NCI-H187 (cell line): Measurements from ENCODE around the gene HARS2.
"Not testable (repeated sequence)": the region's sequence is repeated elsewhere in the genome, so short reads cannot be mapped to it uniquely, and the experiment has no call there.

Experiments
- DNase-seq, 2 experiments: peaks; one replicate each; lab custom pipeline; 2025; lab: John Stamatoyannopoulos, UW

The HARS2 gene, protein sequence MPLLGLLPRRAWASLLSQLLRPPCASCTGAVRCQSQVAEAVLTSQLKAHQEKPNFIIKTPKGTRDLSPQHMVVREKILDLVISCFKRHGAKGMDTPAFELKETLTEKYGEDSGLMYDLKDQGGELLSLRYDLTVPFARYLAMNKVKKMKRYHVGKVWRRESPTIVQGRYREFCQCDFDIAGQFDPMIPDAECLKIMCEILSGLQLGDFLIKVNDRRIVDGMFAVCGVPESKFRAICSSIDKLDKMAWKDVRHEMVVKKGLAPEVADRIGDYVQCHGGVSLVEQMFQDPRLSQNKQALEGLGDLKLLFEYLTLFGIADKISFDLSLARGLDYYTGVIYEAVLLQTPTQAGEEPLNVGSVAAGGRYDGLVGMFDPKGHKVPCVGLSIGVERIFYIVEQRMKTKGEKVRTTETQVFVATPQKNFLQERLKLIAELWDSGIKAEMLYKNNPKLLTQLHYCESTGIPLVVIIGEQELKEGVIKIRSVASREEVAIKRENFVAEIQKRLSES

DNA sequence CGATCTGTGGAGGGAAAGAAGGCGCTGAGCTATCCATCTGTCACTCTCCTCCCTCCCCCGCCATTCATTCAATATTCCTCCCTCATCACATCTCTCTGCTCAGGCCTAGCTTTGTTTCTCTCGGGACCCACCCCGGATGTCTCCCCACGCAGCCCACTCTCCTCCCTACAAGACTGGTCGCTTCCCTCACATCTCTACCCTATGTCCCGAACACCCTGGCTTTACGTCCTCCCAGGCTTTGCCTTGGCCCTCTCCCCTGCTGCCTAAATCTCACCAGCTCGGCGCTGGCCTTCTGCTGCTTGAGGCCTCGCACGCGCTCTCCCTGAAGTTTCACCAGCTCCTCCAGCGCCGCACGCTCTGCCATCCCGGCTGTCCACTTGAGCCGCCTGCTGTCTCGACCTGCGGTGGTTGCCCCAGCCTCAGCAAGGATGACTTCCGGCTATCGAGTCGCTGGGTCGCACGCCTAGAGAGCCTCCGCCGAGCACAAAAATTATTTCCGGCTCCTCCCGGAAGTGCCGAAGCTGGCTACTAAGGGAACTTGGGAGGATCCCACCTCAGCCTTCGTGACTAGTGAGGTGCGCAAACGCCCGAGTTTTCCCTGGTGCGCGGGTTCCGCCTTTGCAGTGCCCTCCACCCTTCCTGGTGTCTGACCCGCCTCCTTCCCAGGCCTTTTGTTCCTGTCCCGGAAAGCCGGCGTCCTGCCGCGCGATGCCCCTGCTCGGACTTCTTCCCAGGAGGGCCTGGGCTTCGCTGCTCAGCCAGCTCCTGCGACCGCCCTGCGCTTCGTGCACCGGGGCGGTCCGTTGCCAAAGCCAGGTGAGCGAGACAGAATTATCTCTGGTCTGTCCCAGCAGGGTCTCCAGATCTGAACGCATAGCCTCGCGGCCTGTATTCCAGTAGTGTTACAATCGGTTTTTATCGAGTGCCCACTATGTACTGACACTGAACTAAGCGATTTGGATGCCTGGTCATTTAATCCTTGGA is at the start of gene HARS2, which contains the start of gene HARS1:
Gene HARS2, plus strand, starts transcription at position 515 of the 984 bp plus-strand sequence. Its CDS starts 194 bp downstream, at position 709.
Gene HARS1, minus strand, starts transcription at position 430 of the 984 bp plus-strand sequence. Its CDS starts 66 bp downstream, at position 364.
- peak; percentile 72 to 76 for DNase-seq

DNA sequence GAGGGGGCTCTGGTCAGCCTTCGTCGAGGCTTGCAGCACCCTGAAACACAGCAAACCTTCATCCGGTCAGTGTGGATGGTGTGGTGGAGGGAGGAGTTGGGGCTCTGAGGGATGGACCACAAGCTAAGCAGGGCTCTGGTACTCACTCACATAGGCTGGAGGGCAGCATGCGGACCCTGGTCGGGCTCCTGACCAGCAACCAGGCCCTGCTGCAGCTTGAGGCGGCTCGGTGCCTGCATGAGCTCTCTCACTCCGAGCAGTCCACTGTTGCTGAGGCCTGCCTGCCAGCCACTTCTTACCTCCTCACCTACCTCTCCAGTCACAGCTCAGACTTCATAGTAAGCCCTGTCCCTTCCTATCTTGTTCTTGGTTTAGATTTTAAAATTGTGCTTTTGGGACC is 49.5 kb upstream of the HARS2 start:
- no peak for DNase-seq

DNA sequence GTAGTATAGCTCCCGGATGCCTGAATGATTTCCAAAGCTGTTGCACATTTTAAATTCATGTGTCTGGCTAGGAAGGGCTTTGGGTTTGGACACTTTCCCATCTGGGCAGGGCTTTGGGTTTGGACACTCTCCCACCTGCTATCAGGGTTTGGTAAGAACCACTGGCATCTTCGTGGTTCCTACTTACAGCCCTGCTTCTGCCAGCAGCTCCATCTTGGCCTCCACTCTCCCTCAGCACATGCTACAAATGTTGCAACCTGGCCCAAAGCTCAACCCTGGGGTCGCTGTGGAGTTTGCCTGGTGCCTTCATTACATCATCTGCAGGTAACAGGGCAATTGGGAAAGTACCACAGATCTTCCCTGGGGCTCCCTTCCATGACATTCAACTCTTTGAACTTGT is 48.5 kb upstream of the HARS2 start:
- no peak for DNase-seq

GRCh38 chr5:140647042-140647419 is 44.2 kb upstream of the HARS2 start:
- no peak for DNase-seq

- no peak for DNase-seq
Observed at GRCh38 chr5:140658870-140659269, 32.4 kb upstream of the HARS2 start.

DNA sequence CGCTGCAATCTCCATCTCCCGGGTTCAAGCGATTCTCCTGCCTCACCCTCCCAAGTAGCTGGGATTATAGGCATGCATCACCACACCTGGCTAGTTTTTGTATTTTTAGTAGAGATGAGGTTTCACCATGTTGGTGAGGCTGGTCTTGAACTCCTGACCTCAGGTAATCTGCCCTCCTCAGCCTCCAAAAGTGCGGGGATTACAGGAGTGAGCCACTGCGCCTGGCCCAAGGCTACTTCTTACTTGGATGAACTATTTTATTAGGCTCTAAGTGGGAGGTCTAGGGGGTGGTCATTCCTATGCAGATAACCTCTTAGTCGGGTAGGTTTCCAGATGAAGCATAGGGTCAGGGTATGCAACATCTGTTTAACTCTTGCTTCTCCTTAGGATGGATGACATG is 30.9 kb upstream of the HARS2 start:
- DNase-seq: not testable (repeated sequence)

GRCh38 chr5:140664030-140664358 is 27.3 kb upstream of the HARS2 start:
- DNase-seq: no peak

- DNase-seq: peak; percentile 83 to 86
Observed at GRCh38 chr5:140664359-140665119, 26.7 kb upstream of the HARS2 start, which contains the start of gene WDR55. WDR55 (plus strand) TSS chr5:140664904; CDS start chr5:140664913, 9 bp downstream.

- DNase-seq: not testable (repeated sequence)
Observed at GRCh38 chr5:140671035-140671434, 20.2 kb upstream of the HARS2 start.

DNA sequence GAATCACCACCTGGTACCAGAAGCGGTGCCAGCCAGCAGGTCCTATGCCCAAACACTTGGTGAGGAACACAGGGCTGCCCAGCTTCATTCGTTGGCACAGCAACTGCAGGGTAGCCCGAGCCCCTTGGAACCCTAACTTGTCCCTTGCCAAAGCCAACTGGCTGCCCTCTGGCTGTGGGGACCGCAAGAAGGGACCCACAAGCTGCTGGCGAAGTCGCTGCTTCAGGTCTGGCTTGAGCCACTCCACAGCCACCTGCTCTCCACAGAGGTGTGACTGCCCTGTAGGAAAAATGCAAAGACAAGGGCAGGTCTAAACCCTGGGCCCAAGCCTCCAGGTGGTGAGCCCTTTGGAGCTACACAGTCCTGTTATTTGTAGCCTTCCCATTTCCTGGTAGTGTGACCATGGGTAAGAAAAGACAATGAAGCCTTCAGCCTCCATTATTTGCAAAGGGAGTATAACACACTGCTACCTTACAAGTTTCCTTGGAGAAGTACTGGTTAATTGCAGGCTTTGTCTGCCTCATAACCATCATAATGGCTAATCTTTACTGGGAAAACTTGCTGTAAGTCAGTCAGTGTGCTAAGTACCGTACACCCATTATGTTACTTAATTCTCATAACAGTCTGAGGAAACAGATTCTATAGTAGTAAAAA is 19.7 kb upstream of the HARS2 start:
- no peak for DNase-seq

DNA sequence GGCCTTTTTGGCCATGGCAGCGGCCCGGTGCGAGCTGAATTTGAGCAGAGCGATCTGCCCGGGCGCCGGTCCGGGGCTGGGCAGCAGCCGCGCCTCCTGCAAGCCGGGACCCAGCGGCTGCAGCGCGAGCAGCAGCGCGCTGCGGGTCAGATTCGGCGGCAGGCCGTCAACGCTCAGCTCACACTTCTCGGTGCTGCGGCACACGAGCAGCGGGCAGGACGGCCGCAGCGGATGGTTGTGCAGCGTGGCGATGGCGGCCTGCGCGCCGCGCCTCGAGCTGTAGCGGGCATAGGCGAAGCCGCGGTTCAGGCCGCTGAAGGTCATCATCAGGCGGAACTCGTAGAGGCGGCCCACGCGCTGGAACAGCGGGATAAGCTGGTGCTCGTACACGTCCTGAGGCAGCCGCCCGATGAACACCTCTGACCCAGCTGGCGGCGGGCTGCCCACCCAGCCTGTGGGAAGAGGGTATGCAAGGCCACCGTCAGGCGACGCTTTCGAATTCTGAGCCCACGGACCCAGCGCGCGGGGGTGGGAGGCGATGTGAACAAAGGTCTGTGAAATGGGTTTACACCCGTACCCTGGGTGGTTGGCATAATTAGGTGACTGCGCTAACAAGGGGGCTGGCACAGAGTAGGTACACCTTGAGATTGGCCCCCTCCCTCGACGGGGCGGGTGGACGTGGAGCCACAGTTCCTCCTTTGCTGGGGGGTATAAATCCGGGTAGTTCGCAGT is 18.6 kb upstream of the HARS2 start:
- no peak for DNase-seq

- no peak for DNase-seq
Observed at GRCh38 chr5:140673187-140673976, 17.9 kb upstream of the HARS2 start, which contains the start of gene DND1. DND1 (minus strand) TSS chr5:140673576; CDS start chr5:140673542, 34 bp downstream.

- no peak for DNase-seq
Observed at GRCh38 chr5:140674211-140674610, 17.0 kb upstream of the HARS2 start.

DNA sequence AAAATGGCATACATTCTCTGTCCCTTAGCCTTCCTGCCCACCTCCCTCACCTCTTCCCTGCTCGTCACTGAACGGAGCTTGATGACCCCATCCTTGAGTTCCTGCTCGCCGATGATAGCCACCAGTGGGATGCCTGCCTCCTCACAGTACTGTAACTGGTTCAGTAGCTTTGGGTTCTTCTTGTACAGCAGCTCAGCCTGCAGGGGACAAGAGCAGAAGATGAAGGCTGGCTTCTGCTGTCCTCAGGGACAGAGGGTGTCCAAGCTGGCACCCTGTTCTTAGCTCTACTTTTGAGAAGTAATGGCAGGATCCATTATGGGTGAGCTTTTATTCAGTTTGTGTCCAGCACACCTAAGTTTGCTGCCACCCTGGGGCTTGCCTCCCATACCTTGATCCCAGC is 16.6 kb upstream of the HARS2 start:
- no peak for DNase-seq

GRCh38 chr5:140677947-140678346 is 13.3 kb upstream of the HARS2 start:
- DNase-seq: no peak

DNA sequence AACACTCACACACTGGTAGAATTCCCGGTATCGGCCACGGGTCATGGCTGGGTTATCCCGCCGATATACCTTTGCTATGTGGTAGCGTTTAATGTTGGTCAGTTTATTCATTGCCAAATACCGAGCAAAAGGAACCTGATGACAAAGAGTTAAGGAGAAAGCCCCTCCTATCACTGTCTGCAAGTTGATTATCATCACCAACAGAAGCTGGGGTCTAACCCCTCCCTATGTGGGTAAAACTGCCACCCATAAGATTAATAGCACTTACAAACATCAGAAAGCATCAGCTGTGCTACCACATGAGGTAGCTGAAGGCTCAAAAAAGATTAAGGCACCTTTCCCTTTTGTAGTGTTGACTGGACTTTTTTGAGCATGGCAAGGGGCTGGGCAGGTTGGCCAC is 12.3 kb upstream of the HARS2 start:
- DNase-seq: no peak

- DNase-seq: no peak
Observed at GRCh38 chr5:140690376-140690932, 801 bp upstream of the HARS2 start.

DNA sequence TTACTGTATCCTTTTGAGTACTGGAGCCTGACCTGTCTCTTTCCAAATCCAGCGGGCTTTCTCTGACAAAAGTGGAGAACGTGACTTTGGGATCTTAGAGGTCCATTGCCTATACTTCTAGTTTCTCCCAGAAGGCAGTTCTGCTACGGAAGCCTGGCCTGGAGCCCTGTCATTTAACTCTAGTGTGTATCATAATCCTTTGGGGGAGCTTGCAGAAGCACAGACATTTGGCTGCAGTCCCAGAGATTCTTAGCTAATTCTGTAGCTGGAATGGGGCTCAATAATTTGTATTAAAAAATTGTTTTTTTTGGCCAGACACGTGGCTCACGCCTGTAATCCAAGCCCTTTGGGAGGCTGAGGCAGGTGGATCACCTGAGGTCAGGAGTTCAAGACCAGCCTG is 3.0 kb downstream of the HARS2 start:
- no peak for DNase-seq

DNA sequence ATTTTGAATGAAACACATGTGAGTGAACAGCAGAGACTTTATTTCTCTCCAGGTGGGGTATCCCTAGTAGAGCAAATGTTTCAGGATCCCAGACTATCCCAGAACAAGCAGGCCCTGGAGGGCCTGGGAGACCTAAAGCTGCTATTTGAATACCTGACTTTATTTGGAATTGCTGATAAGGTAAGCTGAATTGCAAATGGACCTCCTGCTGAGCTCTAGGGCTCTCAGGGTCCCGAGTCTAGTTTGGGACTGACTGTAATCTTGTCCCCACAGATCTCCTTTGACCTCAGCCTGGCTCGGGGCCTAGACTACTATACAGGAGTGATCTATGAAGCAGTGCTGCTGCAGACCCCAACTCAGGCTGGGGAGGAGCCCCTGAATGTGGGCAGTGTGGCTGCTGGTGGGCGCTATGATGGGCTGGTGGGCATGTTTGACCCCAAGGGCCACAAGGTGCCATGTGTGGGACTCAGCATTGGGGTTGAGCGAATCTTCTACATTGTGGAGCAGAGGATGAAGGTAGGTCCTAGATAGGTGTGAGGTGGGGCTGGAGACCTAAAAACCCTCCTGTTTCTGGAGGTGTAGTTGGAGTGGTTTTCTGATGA is 5.7 kb downstream of the HARS2 start:
- DNase-seq: no peak
